Epidermal melanocyte (primary cell): ENCODE data around the gene HDAC7.

Experiments
- DNase-seq: peaks from one replicate; pipeline ENCODE4 v3.0.0; 2011; ENCODE audit warnings: low spot score; ENCODE audit not compliant: insufficient read length

The HDAC7 gene

GRCh38 chr12:47779943-47780504, 39.7 kb downstream of the HDAC7 start:
- DNase-seq = no peak

GRCh38 chr12:47779301-47779942, 40.3 kb downstream of the HDAC7 start:
- peak; percentile 96 for DNase-seq

- no peak for DNase-seq
Measured at GRCh38 chr12:47778881-47779280, 40.8 kb downstream of the HDAC7 start.

- no peak for DNase-seq
Measured at GRCh38 chr12:47777741-47778558, 41.8 kb downstream of the HDAC7 start.

- DNase-seq = no peak
Measured at GRCh38 chr12:47777151-47777550, 42.6 kb downstream of the HDAC7 start.

GRCh38 chr12:47776471-47777143, 43.1 kb downstream of the HDAC7 start:
- DNase-seq = peak; percentile 48

- DNase-seq = no peak
Measured at GRCh38 chr12:47775100-47775911, 44.4 kb downstream of the HDAC7 start.

GRCh38 chr12:47774663-47775062, 45.0 kb downstream of the HDAC7 start:
- DNase-seq = no peak

GRCh38 chr12:47773858-47774580, 45.7 kb downstream of the HDAC7 start:
- DNase-seq = no peak

GRCh38 chr12:47773062-47773857, 46.4 kb downstream of the HDAC7 start, which contains the start of gene SLC48A1:
SLC48A1 (plus strand) TSS chr12:47773238; CDS start chr12:47773305, 67 bp downstream.
- peak; percentile 82 for DNase-seq

GRCh38 chr12:47772738-47773061, 47.0 kb downstream of the HDAC7 start:
- no peak for DNase-seq

GRCh38 chr12:47772094-47772660, 47.5 kb downstream of the HDAC7 start:
- DNase-seq = no peak

- DNase-seq = no peak
Measured at GRCh38 chr12:47771304-47771703, 48.4 kb downstream of the HDAC7 start.

- DNase-seq = no peak
Measured at GRCh38 chr12:47770086-47770726, 49.5 kb downstream of the HDAC7 start.

GRCh38 chr12:47769234-47770085, 50.2 kb downstream of the HDAC7 start:
- no peak for DNase-seq

GRCh38 chr12:47768323-47768811, 51.3 kb downstream of the HDAC7 start:
- no peak for DNase-seq

- DNase-seq = no peak
Measured at GRCh38 chr12:47767216-47767724, 52.4 kb downstream of the HDAC7 start.
